Caco-2 (cell line): ENCODE data around the gene PTPRB. TPM values are rescaled to one million over a fixed set of nuclear protein-coding genes. Genes with fewer than 3 reads are reported as not detected.

Experiments
- BruUV-seq: library from RNA; stranded (reverse); fragments of 400-500 nt; replicated peaks from 2 replicates; lab custom pipeline; 2021; lab: Mats Ljungman, UMichigan
- CTCF ChIA-PET: fragments of 300-600 bp; sonication (Branson Sonifier 250); formaldehyde crosslinking; loops from one replicate; lab custom pipeline; 2022; ENCODE audit warnings: antibody characterized with exemption; lab: Charles Lee
- POLR2A ChIA-PET: fragments of 300-600 bp; sonication (Branson Sonifier 250); formaldehyde crosslinking; loops from one replicate; lab custom pipeline; 2022; ENCODE audit warnings: antibody characterized with exemption; lab: Charles Lee
- DNase-seq, 2 experiments: peaks; one replicate each; pipeline versions ENCODE4 v3.0.0 to v3.0.0-alpha.2; 2020 to 2022
- H3K27me3 ChIP-seq: replicated peaks from 2 replicates; pipeline ENCODE4 v1.6.0; 2011; ENCODE audit warnings: low read length; ENCODE audit not compliant: control insufficient read depth, insufficient read depth
- H3K36me3 ChIP-seq: 2 replicates; pipeline ENCODE4 v1.5.1; 2011; ENCODE audit warnings: low read length; ENCODE audit not compliant: control insufficient read depth, insufficient read depth
- H3K4me1 ChIP-seq: fragments of 250-450 bp; sonication (Bioruptor Pico); 2 replicates; pipeline ENCODE4 v1.5.1; 2020; ENCODE audit warnings: mild to moderate bottlenecking
- H3K4me3 ChIP-seq: 2 replicates; pipeline ENCODE4 v1.5.1; 2011; ENCODE audit warnings: low read depth, mild to moderate bottlenecking, control low read depth, low read length
- H3K9me3 ChIP-seq: fragments of 250-450 bp; sonication (Bioruptor Pico); 2 replicates; pipeline ENCODE4 v1.5.1; 2020; ENCODE audit warnings: mild to moderate bottlenecking, moderate library complexity
- H3K27ac Mint-ChIP-seq: one replicate; pipeline ENCODE4 v1.8.0; 2022; ENCODE audit warnings: mixed read lengths; ENCODE audit not compliant: unreplicated experiment
- H3K27me3 Mint-ChIP-seq: one replicate; pipeline ENCODE4 v1.8.0; 2022; ENCODE audit warnings: mixed read lengths; ENCODE audit not compliant: insufficient read depth, unreplicated experiment
- H3K36me3 Mint-ChIP-seq: one replicate; pipeline ENCODE4 v1.8.0; 2022; ENCODE audit warnings: mild to moderate bottlenecking, mixed read lengths; ENCODE audit not compliant: insufficient read depth, unreplicated experiment
- H3K4me1 Mint-ChIP-seq: one replicate; pipeline ENCODE4 v1.8.0; 2022; ENCODE audit warnings: low read depth, mixed read lengths; ENCODE audit not compliant: unreplicated experiment
- H3K4me3 Mint-ChIP-seq: one replicate; pipeline ENCODE4 v1.8.0; 2022; ENCODE audit warnings: mild to moderate bottlenecking, moderate library complexity, mixed read lengths; ENCODE audit not compliant: unreplicated experiment
- H3K9me3 Mint-ChIP-seq: one replicate; pipeline ENCODE4 v1.8.0; 2022; ENCODE audit warnings: mixed read lengths; ENCODE audit not compliant: unreplicated experiment
- CTCF ChIP-seq, 2 experiments: fragments of 200-600 bp in 1 of 2; IDR thresholded peaks; 1 replicate in 1 of 2; 2 replicates in 1 of 2; pipeline versions ENCODE4 v1.5.1 to v1.8.0; 2011 to 2022; ENCODE audit warnings: antibody characterized with exemption in 1 of 2, control low read depth in 1 of 2, inconsistent platforms in 1 of 2, low read depth in 1 of 2, low read length in 1 of 2, mild to moderate bottlenecking in 1 of 2, moderate library complexity in 1 of 2; ENCODE audit not compliant: insufficient read depth in 1 of 2, severe bottlenecking in 1 of 2, unreplicated experiment in 1 of 2
- intact Hi-C: fragments of 100-400 bp; cut with micrococcal nuclease; formaldehyde crosslinking; loops from one replicate; pipeline ENCODE4 v1.10.0; 2022; ENCODE audit not compliant: unreplicated experiment
- total RNA-seq: library from RNA; stranded (reverse); gene quantifications from 2 replicates; pipeline ENCODE4 v1.2.3, GENCODE V29; 2022

The PTPRB gene
- total RNA-seq, 1 experiment from 2014 or later, result 0.73 TPM

DNA sequence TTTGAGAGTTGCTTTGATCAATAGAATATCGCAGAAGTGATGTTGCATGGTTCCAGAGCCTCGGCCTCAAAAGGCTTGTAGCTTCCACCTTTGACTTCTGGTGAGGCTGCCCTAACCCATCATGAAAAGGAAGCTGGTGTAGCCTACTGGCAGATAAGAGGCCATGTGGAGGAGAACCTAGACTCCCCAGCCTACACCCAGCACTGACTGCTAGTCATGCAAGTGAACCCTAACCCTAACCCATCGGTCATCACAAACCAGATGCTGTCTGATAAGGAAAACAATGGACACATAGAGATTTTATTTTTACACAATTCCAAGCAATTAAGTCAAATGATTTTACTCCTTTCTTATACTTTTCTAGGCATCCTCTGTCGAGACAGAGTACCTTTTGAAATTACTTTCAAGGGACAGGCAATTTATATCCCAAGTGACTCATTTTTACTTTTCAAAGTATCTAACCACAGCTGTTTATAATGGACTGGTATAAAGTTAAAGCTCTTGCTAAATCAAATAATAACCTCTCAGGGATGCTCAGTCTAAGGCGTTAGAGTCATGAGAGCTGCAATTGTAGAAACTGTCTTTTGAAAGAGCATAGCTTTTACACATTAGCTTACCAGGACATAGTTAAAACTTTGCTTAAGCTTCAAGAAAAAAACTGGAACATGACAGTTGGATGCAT is 17.6 kb downstream of the PTPRB start:
- H3K27me3 ChIP-seq, result no peaks in the 10 kb centered on the region
- H3K36me3 Mint-ChIP-seq, result no peaks in the 10 kb centered on the region
- ChIA-PET CTCF (interaction anchor here (0.6 kb wide), 1 partner anchor 19 kb away, joined by 3 read pairs; no protein-coding TSS in a partner anchor), POLR2A (no interaction called here)
- H3K36me3 ChIP-seq, result no peaks in the 10 kb centered on the region
- no peaks in the 10 kb centered on the region for H3K4me1 ChIP-seq
- H3K9me3 Mint-ChIP-seq, result no peaks in the 10 kb centered on the region
- H3K4me3 Mint-ChIP-seq, result no peak overlapping the region
- intact Hi-C loops, result no loop called here
- no peaks in the 10 kb centered on the region for H3K9me3 ChIP-seq
- no TSS peak for BruUV-seq
- no peak overlapping the region for H3K27ac Mint-ChIP-seq
- H3K27me3 Mint-ChIP-seq, result peaks cover 4% of the 10 kb centered on the region
- TF ChIP-seq CTCF (IDR thresholded peaks at IDR 0.05; ENCODE audit: insufficient read depth in 1 of 2, low read depth in 1 of 2, low read length in 1 of 2, severe bottlenecking in 1 of 2, unreplicated experiment in 1 of 2), result no peak
- no peaks in the 10 kb centered on the region for H3K4me1 Mint-ChIP-seq
- DNase-seq, result no peak
- H3K4me3 ChIP-seq, result no peak overlapping the region

GRCh38 chr12:70618371-70618770 is 18.9 kb downstream of the PTPRB start:
- Mint-ChIP-seq H3K27me3 (peaks cover 9% of the 10 kb centered on the region), H3K36me3 (no peaks in the 10 kb centered on the region), H3K27ac (no peak overlapping the region), H3K4me3 (no peak overlapping the region), H3K9me3 (no peaks in the 10 kb centered on the region), H3K4me1 (no peaks in the 10 kb centered on the region)
- BruUV-seq, result no TSS peak
- intact Hi-C loops, result no loop called here
- no peak for TF ChIP-seq CTCF (IDR thresholded peaks at IDR 0.05; ENCODE audit: insufficient read depth in 1 of 2, low read depth in 1 of 2, low read length in 1 of 2, severe bottlenecking in 1 of 2, unreplicated experiment in 1 of 2)
- ChIA-PET CTCF (no interaction called here), POLR2A (no interaction called here)
- no peak for DNase-seq
- Histone ChIP-seq H3K4me3 (no peak overlapping the region), H3K4me1 (no peaks in the 10 kb centered on the region), H3K9me3 (no peaks in the 10 kb centered on the region), H3K27me3 (no peaks in the 10 kb centered on the region), H3K36me3 (no peaks in the 10 kb centered on the region)

GRCh38 chr12:70617450-70617849 is 19.8 kb downstream of the PTPRB start:
- Mint-ChIP-seq H3K27me3 (peaks cover 11% of the 10 kb centered on the region), H3K4me1 (no peaks in the 10 kb centered on the region), H3K4me3 (no peak overlapping the region), H3K27ac (no peak overlapping the region), H3K9me3 (no peaks in the 10 kb centered on the region), H3K36me3 (no peaks in the 10 kb centered on the region)
- DNase-seq, result no peak
- TF ChIP-seq CTCF (IDR thresholded peaks at IDR 0.05; ENCODE audit: insufficient read depth in 1 of 2, low read depth in 1 of 2, low read length in 1 of 2, severe bottlenecking in 1 of 2, unreplicated experiment in 1 of 2), result no peak
- POLR2A ChIA-PET, result no interaction called here
- Histone ChIP-seq H3K9me3 (no peaks in the 10 kb centered on the region), H3K27me3 (no peaks in the 10 kb centered on the region), H3K4me3 (no peak overlapping the region), H3K4me1 (no peaks in the 10 kb centered on the region), H3K36me3 (no peaks in the 10 kb centered on the region)
- CTCF ChIA-PET, result no interaction called here
- intact Hi-C loops, result no loop called here
- BruUV-seq, result no TSS peak
